WERI-Rb-1 (cell line): ENCODE measurements around the gene UGT1A6.

Experiments
- DNase-seq: peaks from one replicate; pipeline ENCODE4 v3.0.0-alpha.2; 2020
- H3K27ac ChIP-seq: fragments of 250-450 bp; sonication (Bioruptor Pico); 2 replicates; pipeline ENCODE4 v1.5.1; 2020; ENCODE audit warnings: mild to moderate bottlenecking, moderate library complexity
- H3K27me3 ChIP-seq: fragments of 250-450 bp; sonication (Bioruptor Pico); 2 replicates; pipeline ENCODE4 v1.5.1; 2021; ENCODE audit warnings: mild to moderate bottlenecking, low read depth, moderate library complexity; ENCODE audit not compliant: insufficient read depth, severe bottlenecking
- H3K36me3 ChIP-seq: fragments of 250-450 bp; sonication (Bioruptor Pico); 2 replicates; pipeline ENCODE4 v1.5.1; 2020; ENCODE audit warnings: mild to moderate bottlenecking, moderate library complexity
- H3K4me3 ChIP-seq: 2 replicates; pipeline ENCODE4 v1.5.1; 2011; ENCODE audit warnings: low read depth, mild to moderate bottlenecking, control low read depth, low read length
- H3K9me3 ChIP-seq: fragments of 250-450 bp; sonication (Bioruptor Pico); 2 replicates; pipeline ENCODE4 v1.5.1; 2021; ENCODE audit warnings: mild to moderate bottlenecking, moderate library complexity; ENCODE audit not compliant: severe bottlenecking
- CTCF ChIP-seq: IDR thresholded peaks from 2 replicates; pipeline ENCODE4 v1.5.1; 2011; ENCODE audit warnings: low read depth, mild to moderate bottlenecking, control low read depth, inconsistent platforms, low read length

The UGT1A6 gene

DNA sequence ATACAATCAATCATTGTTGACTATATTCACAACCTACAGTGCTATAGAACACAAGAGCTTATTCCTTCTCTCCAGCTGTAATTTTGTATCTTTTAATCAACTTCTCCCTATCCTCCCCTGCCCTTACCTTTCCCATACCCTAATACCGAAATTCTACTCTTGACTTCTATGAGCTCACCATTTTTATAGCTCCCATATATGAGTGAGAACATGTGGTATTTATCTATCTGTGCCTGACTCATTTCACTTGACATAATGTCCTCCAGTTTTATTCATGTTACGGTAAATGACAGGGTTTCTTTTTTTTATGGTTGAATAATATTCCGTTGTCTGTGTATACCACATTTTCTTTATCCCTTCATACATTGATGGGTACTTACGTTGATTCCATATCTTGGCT, 88.1 kb downstream of the UGT1A6 start:
- DNase-seq, result no peak
- TF ChIP-seq CTCF, result no peak
- H3K9me3 ChIP-seq, result peaks cover 2% of the 10 kb centered on the region

DNA sequence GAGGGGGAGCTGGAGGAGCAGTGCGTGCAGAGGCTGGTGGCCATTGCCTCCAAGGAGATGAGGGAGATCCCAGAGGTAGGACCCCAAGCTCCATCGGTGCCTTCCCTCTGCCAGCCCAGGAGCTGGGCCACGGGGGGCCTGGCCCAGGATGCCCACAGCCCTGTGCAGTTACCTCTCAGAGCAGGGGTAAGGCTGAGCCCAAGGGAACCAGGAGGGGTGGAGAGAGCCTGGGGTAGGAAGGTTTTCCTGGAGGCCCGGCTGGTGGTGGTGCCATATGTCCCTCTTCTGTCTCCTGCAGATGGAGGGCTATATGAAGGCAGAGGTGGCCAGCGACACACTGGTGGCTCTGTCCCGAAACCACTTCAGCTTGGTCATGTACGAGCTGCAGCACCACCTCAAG, 96.9 kb downstream of the UGT1A6 start:
- Histone ChIP-seq H3K27ac (no peak overlapping the region), H3K9me3 (no peaks in the 10 kb centered on the region), H3K4me3 (no peak overlapping the region), H3K27me3 (no peaks in the 10 kb centered on the region), H3K36me3 (no peaks in the 10 kb centered on the region)
- TF ChIP-seq CTCF, result no peak
- no peak for DNase-seq

More for the DNA sequence above, 88.1 kb downstream of the UGT1A6 start:
- Histone ChIP-seq H3K27me3 (no peaks in the 10 kb centered on the region), H3K36me3 (no peaks in the 10 kb centered on the region), H3K27ac (no peak overlapping the region), H3K4me3 (no peak overlapping the region)

DNA sequence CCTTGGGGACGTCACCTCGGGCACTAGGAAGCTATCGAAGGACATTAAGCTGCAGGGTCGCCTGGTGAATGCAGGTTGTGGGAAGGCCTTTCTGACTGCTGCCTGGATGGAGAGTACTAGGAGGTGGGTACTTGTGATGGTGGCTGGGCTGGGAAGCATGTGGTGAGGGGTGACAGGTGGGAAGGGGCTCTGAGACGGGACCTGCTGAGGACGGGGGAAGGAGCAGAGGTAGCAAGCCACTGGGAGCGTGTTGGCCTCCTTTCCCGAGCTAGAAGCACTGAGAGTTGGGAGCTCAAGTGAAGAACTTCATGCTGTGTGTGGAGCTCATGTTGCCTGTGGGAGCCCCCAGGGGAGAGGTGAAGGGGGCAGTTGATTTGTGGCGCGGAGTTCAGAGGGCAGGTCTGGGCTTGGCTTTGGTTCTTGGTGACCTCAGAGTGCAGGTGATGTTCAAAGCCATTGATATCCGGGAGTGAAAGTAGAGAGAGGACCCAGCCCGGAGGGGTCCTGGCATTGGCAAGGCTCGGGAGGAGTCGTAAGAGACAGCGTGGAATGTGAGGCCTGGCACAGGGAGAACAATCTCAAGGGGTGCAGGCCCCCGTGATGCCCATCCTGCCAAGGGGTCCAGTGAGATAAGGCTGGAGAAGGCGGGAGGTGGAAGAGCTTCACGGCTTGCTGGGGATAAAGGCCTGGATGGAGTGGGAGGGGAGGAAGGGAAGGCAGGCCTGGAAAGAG, 98.6 kb downstream of the UGT1A6 start:
- DNase-seq, result no peak
- Histone ChIP-seq H3K4me3 (no peak overlapping the region), H3K27ac (no peak overlapping the region), H3K36me3 (no peaks in the 10 kb centered on the region), H3K27me3 (no peaks in the 10 kb centered on the region), H3K9me3 (no peaks in the 10 kb centered on the region)
- no peak for TF ChIP-seq CTCF

GRCh38 chr2:233791883-233792329, 99.2 kb downstream of the UGT1A6 start:
- H3K4me3 ChIP-seq, result no peak overlapping the region
- no peak for DNase-seq
- TF ChIP-seq CTCF, result no peak
- no peak overlapping the region for H3K27ac ChIP-seq
- no peaks in the 10 kb centered on the region for H3K36me3 ChIP-seq
- no peaks in the 10 kb centered on the region for H3K9me3 ChIP-seq
- H3K27me3 ChIP-seq, result no peaks in the 10 kb centered on the region

DNA sequence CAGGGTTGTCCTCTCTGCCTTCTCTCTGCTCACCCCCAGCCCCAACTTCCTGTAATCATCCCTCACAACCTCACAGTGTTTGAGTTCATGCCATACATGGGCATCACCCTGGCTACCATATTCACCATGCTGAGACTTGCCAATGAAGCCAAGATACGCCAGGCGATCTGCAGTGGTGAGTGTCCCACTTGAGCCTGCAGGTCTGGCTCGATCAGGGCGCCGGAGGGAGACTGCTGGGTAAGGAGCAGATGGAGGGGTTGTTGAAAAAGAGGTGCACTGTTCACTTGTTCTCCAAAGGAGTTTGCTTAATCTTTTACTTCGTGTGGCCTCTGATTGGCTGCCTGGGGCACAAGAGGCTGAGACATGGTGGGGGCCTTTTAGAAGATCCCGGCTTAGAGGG, 100.0 kb downstream of the UGT1A6 start:
- Histone ChIP-seq H3K27me3 (no peaks in the 10 kb centered on the region), H3K36me3 (no peaks in the 10 kb centered on the region), H3K27ac (no peak overlapping the region), H3K9me3 (no peaks in the 10 kb centered on the region), H3K4me3 (no peak overlapping the region)
- DNase-seq, result no peak
- no peak for TF ChIP-seq CTCF

DNA sequence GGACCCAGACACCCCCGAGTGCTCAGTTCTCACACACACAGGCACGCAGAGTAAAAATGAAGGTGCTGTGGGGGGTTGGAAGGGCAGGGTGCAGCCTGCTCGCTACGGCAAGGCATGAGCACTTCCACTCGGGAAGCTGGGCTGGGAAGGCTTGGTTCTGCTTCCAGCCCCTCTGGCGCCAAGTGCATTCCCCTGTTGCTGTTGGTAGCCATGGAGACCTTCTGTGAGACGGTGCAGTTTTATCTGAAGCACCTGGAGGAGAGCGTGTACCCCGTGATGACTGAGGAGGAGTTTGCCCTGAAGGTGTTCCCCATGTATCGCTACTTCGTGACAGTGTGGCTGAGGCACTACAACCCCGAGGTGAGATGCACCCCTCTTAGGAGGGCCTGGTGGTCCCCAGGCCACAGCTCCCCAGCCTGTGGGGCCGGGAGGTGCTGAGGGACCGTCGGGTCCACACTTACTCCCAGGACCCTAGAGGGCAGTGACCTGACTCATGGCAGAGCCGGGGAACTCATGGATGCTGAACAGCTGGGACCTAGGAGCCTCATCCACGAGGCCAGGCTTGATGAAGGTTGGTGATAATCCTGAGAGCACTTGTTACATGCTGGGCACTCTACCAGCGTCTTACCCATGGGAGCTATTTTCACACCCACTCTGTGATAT, 100.9 kb downstream of the UGT1A6 start:
- no peaks in the 10 kb centered on the region for H3K9me3 ChIP-seq
- no peak overlapping the region for H3K4me3 ChIP-seq
- H3K27ac ChIP-seq, result no peak overlapping the region
- no peak for DNase-seq
- TF ChIP-seq CTCF, result no peak
- H3K36me3 ChIP-seq, result no peaks in the 10 kb centered on the region
- no peaks in the 10 kb centered on the region for H3K27me3 ChIP-seq
